T-helper 22 cell (primary cell): Measurements from ENCODE around the gene SURF2.

Experiments
- DNase-seq: peaks from one replicate; pipeline ENCODE4 v3.0.0-alpha.2; 2020; ENCODE audit warnings: low read depth

The SURF2 gene

DNA sequence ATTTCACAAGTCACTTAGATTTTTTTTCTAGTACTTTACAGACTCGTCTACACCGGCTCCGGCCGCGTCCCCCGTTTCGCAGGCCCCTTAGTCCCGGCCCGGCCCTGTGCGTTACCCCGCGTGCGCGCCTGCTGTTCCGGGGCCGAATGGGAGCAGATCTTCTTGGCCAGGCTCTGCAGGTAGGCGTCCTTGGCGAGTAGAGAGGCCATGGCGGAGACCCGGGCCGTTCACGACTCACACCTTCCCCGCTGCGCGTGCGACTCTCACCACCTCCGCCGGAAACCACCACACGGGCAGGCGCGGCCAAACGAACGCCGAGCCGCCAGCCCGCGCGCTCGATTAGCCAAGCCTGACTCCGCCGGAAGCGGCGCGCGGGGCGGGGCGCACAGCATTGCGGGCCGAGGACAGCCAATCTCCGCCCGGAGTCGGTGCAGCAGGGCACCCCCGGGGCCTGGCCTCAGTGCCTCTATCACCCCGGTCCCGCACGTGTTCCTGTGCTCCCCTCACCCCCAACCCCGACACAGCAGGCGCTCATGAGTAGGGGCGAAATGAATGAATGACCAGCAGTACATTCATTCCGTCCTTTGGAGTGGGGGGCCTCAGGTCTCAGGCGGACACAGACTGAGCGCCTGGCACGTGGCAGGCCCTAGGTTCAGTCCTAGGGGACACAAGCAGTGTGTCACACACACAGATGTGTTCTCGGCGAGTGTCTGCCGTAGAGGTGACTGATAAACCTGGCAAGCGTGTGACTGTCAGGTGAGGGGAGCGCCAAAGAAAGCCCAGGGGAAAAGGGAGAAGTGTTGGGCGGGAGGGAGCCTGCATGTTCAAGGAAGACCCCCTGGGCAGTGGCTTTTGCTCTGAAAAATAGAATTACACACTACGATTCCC lies 20.2 kb upstream of the SURF2 start, which contains the start of gene SURF6:
TSS of gene SURF6 (minus strand) at position 265 of the 888 bp plus-strand sequence. CDS start at position 209, 56 bp downstream.
- peak; percentile 89 for DNase-seq

DNA sequence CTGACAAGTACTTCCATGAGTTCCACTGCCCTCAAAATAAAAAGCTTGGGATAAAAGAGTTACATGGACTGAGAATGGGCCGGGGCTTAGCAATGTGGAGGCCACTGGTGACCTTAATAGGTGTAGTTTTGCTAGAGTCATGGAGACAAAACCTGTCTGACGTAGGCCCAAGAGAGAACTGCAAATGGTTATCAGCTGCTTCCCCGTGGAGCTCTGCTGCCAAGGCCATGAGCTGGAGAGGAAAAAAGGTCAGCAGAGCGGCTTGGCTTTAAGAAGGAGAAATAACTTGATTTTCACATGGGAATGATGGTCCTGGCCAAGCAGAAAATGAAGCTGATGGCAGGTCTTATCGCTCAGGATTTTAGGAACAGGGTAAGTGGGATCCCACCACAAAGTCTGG lies 16.7 kb upstream of the SURF2 start:
- DNase-seq = no peak

DNA sequence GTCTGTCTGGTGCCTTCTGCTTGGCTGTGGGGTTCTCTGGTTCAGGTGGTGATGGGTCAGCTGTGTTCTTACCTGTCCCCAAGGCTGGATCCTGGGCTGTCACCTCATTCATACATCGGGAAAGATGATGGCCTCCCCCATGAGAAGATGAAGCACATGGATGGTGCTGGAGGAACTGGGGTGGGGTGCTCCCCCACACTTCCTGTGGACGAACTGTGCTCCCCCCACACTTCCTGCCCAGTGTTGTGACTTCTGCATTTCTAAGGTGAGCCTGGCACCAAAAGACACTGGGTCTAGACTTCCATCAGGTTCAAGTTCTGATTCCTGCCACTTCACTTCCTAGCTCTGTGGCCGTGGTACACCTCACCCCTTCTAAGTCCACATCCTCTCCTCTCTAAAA lies 16.1 kb upstream of the SURF2 start:
- no peak for DNase-seq

DNA sequence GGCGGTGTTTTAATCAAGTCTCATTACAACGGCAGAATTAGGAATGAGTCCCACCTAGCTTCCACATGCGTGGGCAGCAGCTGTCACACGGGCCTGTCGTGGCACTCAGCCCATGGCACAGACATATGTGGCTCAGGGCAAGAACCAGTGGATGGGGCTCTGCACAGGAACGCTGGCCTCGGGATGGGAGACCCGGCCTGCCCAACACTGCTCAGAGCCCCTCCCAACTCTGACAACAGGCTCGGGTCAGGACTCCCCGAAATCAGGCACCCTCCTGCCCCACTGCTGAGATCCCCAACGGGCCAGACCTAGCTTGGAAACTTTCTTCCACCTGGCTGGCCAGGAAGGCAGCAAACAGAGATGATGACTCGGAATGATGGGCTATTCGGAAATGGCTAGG lies 15.4 kb upstream of the SURF2 start:
- DNase-seq = no peak

DNA sequence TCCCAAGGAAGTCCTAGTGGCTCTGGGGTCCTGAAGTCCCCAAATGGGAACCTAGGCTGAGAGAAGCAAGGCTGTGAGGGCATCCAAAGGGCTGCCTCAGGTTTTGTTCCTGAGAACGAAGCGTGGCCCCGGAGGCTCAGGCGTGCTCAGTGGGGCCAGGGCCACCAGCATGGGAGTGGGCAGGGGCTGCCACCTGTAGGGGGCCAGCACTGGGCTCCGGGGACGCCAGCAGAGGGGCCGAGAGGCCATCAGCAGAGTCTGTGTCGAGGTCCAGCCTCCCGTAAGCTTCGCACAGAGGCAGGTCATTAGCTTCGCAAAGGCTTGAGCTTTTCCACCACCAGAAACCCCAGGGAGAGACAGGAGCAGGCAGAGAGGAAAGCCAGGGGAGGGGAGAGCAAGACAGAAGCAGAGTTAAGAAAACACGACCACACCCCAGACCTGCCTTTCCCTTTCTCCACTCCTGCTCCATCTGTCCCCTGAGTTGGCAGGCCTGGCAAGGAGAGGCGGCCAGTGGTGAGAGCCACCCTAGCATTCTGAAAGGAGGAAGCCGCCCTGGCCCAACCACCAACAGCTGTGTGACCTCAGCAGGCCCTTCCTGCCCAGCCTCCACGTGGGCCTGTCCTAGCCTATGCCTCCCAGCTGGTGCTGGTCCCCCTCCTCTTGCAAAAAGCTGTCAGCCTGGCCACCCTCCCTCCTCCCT lies 14.8 kb upstream of the SURF2 start:
- no peak for DNase-seq

DNA sequence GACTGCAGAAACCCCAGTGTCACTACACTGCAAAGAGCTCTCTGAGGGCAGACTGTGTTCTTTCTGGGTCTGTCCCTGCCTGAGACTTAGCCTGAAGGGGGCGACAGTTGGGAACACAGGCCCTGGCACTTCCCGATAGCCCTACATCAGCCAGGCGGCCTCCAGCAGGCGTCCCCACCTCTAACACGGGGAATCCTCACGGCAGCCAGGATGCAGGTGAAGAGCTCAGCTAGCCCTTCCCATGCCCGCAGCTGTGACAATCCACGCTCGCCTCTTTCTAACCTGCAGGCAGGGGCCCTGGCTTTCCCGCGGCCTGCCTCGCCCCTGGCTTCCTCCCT lies 14.3 kb upstream of the SURF2 start:
- DNase-seq = no peak

DNA sequence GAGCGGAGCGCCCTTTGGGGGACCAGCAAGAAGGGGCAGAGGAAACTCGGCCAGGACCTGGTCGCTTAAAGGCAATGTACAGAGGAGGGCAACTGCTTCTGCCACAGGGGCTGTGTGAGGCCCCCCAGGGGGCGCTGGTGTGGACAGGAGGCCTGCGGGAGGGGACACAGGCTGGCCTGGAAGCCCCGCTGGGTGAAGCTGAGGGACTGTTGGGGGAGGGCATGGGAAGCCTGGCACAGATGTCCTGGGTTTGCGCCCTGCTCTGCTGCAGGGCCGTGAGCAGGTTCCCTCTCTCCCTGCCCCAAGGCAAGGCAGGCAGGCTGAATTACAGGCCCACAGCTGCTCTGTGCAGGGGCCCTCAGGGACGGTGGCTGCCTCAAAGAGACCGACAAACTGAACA lies 13.8 kb upstream of the SURF2 start:
- DNase-seq = no peak

DNA sequence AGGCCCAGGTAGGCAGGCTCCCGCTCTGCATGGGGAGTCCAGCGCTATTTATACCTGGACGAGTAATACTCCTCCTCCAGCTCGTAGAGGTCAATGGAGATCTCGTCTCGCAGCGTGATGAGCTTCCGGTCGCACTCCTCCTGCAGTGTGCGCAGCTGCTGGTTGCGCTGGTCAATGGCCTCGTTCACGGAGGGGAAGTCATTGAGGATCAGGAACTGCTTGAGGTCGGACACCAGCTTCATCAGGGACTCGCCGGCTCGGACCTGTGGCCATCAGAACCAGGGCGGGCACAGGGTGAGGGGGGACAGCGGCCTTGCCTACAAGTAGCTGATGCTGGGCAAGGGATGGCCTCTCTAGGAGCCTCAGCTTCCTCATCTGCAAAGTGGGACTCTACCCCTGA lies 12.3 kb upstream of the SURF2 start:
- DNase-seq = no peak

DNA sequence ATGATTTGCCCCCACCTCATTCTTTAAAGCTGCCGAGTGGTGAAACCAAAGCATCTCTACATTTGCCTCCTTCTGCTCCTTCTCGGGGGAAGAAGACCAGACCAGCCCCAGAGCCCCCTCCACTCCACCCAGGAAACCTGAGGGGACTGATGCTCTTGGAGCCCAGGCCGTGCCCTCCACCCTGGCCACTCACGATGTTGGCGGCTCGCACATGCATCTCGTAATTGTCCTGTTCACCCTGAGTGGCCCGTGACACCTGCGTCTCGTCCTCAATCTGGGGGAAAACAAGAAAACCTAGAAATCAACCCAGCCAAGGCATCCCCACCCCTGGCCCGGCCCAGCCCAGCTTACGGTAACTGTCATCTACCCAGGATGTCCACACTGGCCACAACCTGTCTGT lies 11.4 kb upstream of the SURF2 start:
- DNase-seq = no peak

DNA sequence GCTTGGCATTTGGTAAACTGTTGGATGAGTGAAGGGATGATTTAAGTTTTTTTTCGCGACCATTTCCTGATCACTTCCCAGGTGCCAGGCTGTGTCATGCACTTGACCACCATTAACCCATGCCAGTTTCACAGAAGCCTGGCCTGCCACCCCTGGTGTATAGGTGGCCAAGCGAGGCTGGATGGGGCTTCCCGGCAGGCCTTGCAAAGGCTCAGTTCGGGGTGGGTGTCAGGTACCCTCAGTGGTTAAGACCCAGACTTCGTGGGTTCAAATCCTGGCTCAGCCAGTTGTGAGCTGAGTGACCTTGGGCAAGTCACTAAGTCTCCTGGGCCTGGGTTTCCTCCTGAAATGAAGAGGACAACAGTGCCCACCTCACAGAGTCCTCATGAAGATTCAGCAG lies 10.8 kb upstream of the SURF2 start:
- no peak for DNase-seq

DNA sequence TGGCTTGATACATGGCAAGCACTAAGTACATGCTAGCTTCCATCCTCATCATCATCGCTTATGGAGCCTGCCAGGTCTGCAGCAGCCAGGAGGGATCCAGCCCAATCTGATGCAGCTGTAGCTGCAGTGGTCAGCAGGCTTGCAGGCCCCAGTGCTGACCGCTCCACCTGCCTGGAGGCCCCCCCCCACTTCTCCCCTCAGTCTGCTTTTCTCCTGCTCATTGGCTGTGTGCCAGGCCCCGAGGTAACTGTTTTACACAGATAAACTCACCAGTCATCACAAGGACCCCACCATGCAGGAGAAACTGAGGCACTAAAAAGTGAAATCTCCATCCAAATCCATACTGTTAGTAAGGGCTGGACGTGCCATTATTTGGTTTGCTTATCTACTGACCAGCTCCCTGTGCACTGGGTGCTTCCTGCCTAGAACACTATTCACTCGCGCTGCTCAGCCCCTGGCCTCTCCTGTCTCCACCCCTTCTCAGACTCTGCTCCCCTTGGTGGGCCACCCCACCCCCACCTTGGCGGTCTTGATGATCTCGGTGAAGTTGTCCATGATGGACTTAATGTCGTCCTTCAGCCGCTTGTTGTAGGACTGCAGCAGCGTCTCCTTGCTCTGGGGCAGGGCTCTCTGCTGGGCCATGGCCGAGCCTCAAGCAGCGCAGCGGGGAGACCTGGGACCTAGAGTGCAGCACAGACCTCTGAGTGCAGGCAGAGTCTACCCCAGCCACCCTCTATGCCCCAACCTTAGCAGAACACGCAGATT lies 10.1 kb upstream of the SURF2 start:
- DNase-seq = no peak

DNA sequence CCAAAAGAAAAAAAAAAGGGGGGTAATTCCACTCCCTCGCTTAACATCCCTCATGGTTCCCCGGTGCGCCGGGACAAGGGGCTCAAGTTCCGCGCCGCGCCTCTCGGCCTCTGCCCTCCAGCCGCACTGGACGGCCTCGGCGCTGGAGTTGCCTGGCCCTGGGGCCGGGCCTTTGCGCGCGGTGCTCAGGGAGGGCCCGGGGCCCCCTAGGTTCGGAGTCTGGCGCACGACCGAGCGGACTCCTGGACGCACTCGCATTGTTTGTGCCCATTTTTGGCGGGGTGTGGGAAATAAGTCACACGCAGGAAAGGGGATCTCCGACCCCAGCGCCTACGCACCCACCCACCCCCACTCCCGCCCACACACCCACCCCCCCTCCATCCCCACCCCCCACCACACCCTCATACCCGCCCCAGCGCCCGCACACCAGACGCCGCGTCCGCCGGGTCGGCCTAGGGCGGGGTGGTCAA lies 8.8 kb upstream of the SURF2 start:
- DNase-seq = peak; percentile 48

DNA sequence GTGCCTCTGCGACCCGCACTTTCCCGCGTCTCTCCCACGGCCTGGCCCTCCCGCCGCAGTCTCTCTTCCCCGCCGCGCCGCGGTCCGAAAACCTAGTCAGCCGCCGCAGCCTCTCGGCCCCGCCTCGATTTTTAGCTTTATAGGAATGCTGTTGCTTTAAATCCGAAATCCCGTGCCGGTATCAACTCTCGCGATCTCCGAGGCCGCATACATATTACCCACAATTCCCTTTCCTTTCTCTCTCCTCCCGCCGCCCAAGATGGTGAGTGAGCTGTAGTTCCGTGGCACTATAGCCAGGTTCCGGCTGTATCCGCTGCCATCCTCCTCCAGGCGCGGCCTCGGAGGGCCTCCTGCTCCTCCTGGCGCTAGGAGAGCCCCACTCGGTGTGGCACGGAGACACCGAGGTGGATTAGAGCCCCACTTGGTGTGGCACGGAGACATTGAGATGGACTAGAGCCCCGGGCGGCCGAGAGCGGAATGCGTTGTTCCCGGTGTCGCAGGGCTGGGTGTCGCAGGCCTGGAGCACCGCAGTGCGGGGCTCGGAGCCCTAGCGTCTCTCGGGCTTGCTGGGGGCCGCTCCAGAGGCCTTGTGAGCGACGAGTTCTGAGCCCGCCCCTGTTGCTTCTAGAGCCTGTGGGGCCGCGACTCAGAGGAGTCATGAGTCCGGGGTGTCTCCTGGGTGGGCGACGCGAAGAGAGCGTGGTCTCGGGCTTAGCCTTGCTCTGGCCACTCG lies 8.2 kb upstream of the SURF2 start, which contains the start of the genes MED22 and RPL7A:
TSS of gene MED22 (minus strand) at position 147 of the 733 bp plus-strand sequence. CDS start 1,469 bp downstream, outside the sequence.
TSS of gene RPL7A (plus strand) at position 234 of the 733 bp plus-strand sequence. CDS start at position 260, 26 bp downstream.
- peak; percentile 84 for DNase-seq

DNA sequence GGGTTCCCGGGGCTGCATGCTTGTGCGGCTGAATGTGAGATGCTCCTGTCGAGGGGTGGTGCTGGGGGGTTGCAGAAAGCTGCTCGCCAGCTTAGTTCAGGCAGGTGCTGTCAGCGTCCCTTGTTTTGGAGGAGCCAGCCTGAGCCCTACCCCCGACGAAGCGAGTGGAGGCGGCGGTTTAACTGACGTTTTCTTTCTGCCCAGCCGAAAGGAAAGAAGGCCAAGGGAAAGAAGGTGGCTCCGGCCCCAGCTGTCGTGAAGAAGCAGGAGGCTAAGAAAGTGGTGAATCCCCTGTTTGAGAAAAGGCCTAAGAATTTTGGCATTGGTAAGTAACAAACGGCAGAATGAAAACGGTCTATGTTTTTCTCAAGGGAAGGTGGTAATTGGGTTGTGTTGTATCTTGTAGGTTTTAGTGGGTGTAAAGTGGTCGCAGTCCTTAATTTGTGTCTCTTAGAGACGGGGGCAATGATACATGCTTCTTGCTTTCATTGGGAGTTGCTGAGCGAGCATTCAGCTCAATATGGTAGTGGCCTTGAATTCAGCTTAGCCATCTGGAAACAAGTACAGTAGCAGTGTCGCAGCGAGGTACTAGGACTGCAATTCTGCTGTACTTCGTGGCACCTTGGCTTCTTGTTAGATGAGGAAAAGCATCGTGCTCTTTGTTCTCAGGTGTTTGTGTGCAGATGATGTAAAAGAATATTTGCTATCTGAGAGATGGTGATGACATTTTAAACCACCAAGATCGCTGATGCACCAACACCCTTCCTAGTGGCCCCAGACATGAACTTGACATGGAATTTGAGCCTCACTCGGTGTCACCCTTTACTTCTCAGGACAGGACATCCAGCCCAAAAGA lies 7.4 kb upstream of the SURF2 start:
- DNase-seq = no peak

DNA sequence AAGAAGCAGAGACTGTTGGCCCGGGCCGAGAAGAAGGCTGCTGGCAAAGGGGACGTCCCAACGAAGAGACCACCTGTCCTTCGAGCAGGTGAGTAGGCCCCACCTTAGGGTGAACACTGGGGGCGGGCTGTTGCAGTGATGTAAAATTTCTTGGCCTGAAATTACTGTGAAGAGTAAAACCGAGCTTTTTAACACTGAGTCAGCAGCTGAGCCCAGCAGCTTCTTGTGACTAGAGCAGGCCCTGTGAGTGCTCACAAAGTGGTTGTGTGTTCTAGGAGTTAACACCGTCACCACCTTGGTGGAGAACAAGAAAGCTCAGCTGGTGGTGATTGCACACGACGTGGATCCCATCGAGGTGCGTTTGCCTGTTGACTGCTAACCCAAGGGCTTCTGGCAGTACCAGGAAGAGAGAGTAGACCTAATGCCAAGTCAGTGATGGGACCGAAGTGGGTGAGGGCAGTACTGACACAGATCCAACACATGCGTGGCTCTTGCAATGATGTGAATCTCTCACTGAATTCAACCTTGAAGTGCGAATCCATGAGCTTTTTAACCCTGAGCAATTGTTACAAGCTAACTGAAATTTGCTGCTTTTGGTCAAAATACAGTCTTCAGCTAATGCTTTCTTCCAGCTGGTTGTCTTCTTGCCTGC lies 6.3 kb upstream of the SURF2 start:
- no peak for DNase-seq

DNA sequence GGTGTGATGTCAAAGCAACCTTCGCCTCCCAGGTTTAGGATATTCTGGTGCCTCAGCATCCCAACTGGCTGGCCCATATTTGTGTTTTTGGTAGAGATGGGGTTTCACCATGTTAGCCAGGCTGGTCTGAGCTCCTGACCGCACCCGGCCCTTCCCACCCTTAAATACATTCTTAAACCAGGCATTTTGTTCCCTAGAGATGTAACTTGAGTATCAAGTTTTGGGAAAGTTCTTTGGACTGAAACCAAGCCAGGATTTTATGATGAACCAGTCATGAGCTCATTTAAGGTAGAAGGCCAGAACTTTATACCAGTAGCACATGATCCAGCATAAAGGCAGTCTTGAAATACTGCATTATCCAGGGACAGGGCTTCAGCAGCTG lies 4.8 kb upstream of the SURF2 start:
- no peak for DNase-seq

DNA sequence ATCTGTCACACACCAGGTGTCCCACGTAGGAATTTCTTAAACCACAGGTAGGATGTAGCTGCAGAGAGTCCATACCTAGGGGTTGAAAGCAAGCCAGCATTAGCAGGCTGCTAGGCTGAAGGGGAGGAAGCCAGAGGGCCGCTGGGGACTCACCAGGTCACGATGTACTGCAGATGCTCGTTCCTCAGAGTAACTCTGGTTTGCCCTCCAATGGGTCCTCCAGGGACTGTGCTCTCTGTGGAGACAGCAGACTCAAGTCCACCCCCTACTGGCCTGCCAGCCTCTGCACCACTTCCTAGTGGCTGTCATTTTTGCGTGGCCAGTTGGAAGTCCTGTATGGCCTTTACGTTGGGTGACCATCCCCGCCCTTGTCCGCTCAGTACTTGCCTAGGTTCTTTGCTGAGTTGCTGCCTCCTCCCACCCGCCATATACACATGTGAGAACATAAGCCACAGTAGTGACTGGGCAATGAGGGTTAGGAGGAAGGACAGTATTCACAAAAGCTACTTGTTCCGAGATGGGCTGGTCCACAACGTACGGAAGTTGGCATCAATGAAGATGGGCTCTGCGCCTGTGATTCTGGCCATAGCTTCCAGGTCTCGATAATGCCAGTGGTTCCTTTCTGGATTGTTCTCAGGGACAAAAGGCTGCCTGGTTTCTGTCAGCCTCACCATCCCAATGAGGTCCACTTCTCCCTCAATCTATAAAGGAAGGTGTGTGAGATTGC lies 4.3 kb upstream of the SURF2 start:
- DNase-seq = no peak

DNA sequence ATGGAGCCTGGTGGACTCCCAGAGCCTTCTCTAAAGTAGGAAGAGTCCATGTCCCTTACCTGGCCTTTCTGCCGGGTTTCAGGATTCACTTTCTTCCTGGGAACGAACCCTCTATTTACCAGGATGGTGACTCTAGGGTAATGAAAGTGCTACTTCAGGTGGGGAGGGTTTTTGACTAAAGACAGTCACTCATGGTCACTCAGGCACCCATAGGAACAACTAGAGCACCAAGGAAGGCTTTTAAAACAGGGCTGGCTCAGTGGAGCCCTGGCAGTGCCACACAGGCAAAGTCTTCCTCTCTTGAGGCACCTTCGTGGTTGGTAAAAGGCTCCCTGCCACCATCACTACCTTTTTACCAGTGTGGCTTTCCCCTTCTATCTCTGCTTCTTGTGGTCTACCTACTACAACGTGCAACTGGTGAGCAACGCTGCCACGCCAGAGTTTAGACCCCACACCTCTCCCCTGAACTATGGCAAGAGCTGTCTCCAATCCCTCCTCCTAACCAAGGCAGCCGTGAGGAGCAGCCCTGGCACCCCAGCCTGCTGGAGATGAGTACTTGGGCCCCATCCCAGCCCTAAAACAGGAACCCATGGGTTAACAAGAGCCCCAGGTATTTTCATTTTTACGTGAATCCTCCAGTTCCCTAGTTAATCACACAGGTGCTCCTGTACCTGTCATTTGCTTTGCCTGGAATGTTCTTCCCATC lies 3.6 kb upstream of the SURF2 start:
- no peak for DNase-seq

DNA sequence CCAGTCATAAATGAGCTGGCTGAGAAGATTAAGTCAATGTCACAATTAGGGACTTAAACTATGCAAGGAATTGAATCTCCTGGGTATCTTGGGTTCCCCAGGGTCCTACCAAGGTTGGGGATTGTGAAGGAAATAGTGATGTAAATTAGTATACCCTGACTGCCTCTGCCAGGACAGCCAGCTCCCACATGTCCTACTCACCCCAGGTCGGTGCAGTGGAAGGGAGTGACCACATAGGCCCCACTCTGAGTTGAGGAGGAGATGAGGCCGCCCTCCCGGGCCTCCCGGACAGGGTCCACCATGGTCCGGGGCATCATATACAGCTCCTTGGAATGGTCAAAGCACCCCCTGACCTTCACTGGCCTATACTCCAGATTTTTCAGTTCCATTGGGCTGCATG lies 2.8 kb upstream of the SURF2 start:
- DNase-seq = no peak
